Measurements from ENCODE around the gene ITFG1. TPM values are rescaled to one million over a fixed set of nuclear protein-coding genes. Genes with fewer than 3 reads are reported as not detected.

The ITFG1 gene
- total and polyA plus RNA-seq, 9 of the 15 experiments (the other 6 are each of a cell fraction or from before 2014, with no cell fraction given): 17.1 to 83.5 (median 35.8) TPM

- Histone ChIP-seq H3K27ac (ENCODE audit: extremely low read depth, low read depth, low read length) (no peak overlapping the region), H3K9ac (ENCODE audit: insufficient read depth in 1 of 2, low read depth in 2 of 2, low read length in 2 of 2) (no peak overlapping the region), H3K36me3 (ENCODE audit: control insufficient read depth, insufficient read depth, low read length) (peaks cover 16% of the 10 kb centered on the region; the same call in 2 of the 3 replicates), H3K4me3 (no peak overlapping the region), H2AFZ (ENCODE audit: low read depth, low read length) (no peak overlapping the region), H3K9me1 (ENCODE audit: control insufficient read depth, insufficient read depth, low read length) (no peaks in the 10 kb centered on the region), H3K27me3 (ENCODE audit: control insufficient read depth in 2 of 2, insufficient read depth in 2 of 2, low read length in 2 of 2) (no peaks in the 10 kb centered on the region), H3K79me2 (ENCODE audit: control insufficient read depth, insufficient read depth, low read length) (no peaks in the 10 kb centered on the region), H3K9me3 (replicated peaks; ENCODE audit: control insufficient read depth, insufficient read depth, low read depth, low read length) (no peaks in the 10 kb centered on the region), H3K4me1 (replicated peaks in 1 of 2; ENCODE audit: control insufficient read depth in 2 of 2, insufficient read depth in 2 of 2, low read length in 2 of 2) (no peaks in the 10 kb centered on the region), H4K20me1 (replicated peaks; ENCODE audit: control insufficient read depth, insufficient read depth, low read length) (no peaks in the 10 kb centered on the region), H3K4me2 (ENCODE audit: insufficient read depth, low read length) (no peak overlapping the region)
- DNase-seq (ENCODE audit: extremely low read depth in 1 of 4, low spot score in 3 of 4): no peak
- in situ Hi-C loops (cut with MboI): no loop called here
- ChIA-PET POLR2A (interaction anchor here (0.7 to 1.0 kb wide), 2 partner anchors 8 to 11 kb away, joined by 3 to 4 read pairs; no protein-coding TSS in a partner anchor), CTCF (ENCODE audit: low intra/inter-chr PET ratio) (no interaction called here)
- 95% methylated on average over 1 of the region's 1 CpG for WGBS (ENCODE audit: insufficient coverage, low coverage, missing lambda C conversion rate)
- no TSS peak for BruUV-seq (replicated peaks)
- FAIRE-seq: no peak
- no peak for ATAC-seq
- intact Hi-C loops (cut with micrococcal nuclease): no loop called here
- TF ChIP-seq POLR2AphosphoS2 (IDR thresholded peaks at IDR 0.05; ENCODE audit: low read length) (no peak), SAFB (IDR thresholded peaks at IDR 0.05; ENCODE audit: borderline replicate concordance, low read depth, low read length) (no peak), IFI16 (CRISPR knock-in tag; IDR thresholded peaks at IDR 0.05) (no peak), ZNF274 (IDR thresholded peaks at IDR 0.05; ENCODE audit: borderline replicate concordance, low read depth, low read length) (no peak), HES1 (IDR thresholded peaks at IDR 0.05; ENCODE audit: low read depth) (no peak), KHSRP (IDR thresholded peaks at IDR 0.05) (no peak), HNRNPL (IDR thresholded peaks at IDR 0.05; ENCODE audit: low read depth, low read length) (no peak), MGA (IDR thresholded peaks at IDR 0.05) (no peak), COPS2 (conservative IDR thresholded peaks at IDR 0.05) (no peak), HINFP (tag; conservative IDR thresholded peaks at IDR 0.05; ENCODE audit: low read depth) (no peak)
Measured at GRCh38 chr16:47416869-47417268, 44.0 kb downstream of the ITFG1 start.
